MM.1S (cell line): Measurements from ENCODE around the gene SHC3.

Source experiments
- EZH2 ChIP-seq: fragments of 300-600 bp; sonication (generic); optimal IDR thresholded peaks from 2 replicates; pipeline ENCODE3; 2017; ENCODE audit warnings: low read depth, mild to moderate bottlenecking, antibody characterized with exemption, low read length, mixed read lengths
- EZH2phosphoT487 ChIP-seq: fragments of 300-600 bp; sonication (generic); IDR thresholded peaks from 2 replicates; pipeline ENCODE4 v1.6.1; 2018; ENCODE audit warnings: antibody characterized with exemption, low read length
- TF ChIP-seq, protein P1 (sequence below): fragments of 300-600 bp; sonication (generic); IDR thresholded peaks from 2 replicates; pipeline ENCODE4 v1.5.1; 2016; ENCODE audit warnings: antibody characterized with exemption, low read length, mixed read lengths

DNA sequence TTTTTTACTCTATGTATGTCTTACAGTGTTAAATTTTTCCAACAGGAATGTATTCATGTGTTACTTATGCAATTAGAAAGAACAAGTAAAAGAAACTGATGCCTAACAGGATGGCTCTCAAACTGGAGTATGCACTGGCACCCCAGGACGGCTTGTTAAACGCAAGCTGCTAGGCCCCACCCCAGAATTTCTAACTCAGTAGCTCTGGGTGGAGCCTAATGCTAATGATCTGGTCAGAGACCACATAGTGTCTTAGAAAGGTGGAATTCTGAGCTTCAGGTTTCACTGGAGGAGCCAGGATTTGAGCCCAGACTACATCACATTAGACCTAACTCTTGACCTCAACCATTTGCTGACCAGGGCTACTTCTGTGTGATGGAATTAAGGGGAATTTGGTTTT, 34.4 kb downstream of the SHC3 start:
- TF ChIP-seq, protein P1, sequence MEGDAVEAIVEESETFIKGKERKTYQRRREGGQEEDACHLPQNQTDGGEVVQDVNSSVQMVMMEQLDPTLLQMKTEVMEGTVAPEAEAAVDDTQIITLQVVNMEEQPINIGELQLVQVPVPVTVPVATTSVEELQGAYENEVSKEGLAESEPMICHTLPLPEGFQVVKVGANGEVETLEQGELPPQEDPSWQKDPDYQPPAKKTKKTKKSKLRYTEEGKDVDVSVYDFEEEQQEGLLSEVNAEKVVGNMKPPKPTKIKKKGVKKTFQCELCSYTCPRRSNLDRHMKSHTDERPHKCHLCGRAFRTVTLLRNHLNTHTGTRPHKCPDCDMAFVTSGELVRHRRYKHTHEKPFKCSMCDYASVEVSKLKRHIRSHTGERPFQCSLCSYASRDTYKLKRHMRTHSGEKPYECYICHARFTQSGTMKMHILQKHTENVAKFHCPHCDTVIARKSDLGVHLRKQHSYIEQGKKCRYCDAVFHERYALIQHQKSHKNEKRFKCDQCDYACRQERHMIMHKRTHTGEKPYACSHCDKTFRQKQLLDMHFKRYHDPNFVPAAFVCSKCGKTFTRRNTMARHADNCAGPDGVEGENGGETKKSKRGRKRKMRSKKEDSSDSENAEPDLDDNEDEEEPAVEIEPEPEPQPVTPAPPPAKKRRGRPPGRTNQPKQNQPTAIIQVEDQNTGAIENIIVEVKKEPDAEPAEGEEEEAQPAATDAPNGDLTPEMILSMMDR = no peak
- TF ChIP-seq EZH2phosphoT487 = no peak
- TF ChIP-seq EZH2 = no peak
